ENCODE data around the gene PET100. TPM values are rescaled to one million over a fixed set of nuclear protein-coding genes. Genes with fewer than 3 reads are reported as not detected.

The PET100 gene
- total RNA-seq, 6 donors from 2014 or later = 21.3 to 133 (median 71.3) TPM

- peak in 1 of 2 donors; percentile 72 for DNase-seq
- ATAC-seq (ENCODE audit: low FRiP score in 2 of 2) = no peak
- WGBS, 2 donors = 87 to 95% methylated on average over 7 to 19 of the region's 20 CpGs
- H3K4me1 ChIP-seq = peaks cover 0 to 16% (median 3%) of the 10 kb centered on the region in 4 donors
- H3K27ac ChIP-seq = peak overlapping the region in 2 of 4 donors; percentile 40 to 63
- no peak overlapping the region for H3K4me3 ChIP-seq
- peaks cover 0 to 45% (median 21%) of the 10 kb centered on the region in 4 donors for H3K36me3 ChIP-seq
- TF ChIP-seq CTCF (IDR thresholded peaks at IDR 0.05) = no peak
- TF ChIP-seq POLR2A (IDR thresholded peaks at IDR 0.05) = no peak
- no peak for TF ChIP-seq EP300 (IDR thresholded peaks at IDR 0.05)
- no peak for TF ChIP-seq POLR2AphosphoS5 (IDR thresholded peaks at IDR 0.05)
- H3K27me3 ChIP-seq = no peaks in the 10 kb centered on the region
- H3K9me3 ChIP-seq = no peaks in the 10 kb centered on the region
Measured at GRCh38 chr19:7644550-7644877, 14.9 kb downstream of the PET100 start.

- 77 to 79% methylated on average over 5 to 10 of the region's 14 CpGs for WGBS, 2 donors
- Histone ChIP-seq H3K27me3 (no peaks in the 10 kb centered on the region), H3K4me1 (peaks cover 0 to 9% (median 3%) of the 10 kb centered on the region in 4 donors), H3K27ac (peak overlapping the region in 2 of 4 donors; percentile 40 to 63), H3K9me3 (no peaks in the 10 kb centered on the region), H3K36me3 (peaks cover 0 to 40% (median 19%) of the 10 kb centered on the region in 4 donors), H3K4me3 (no peak overlapping the region)
- TF ChIP-seq POLR2A (IDR thresholded peaks at IDR 0.05) (peak in 1 of 4 donors; percentile 16), EP300 (IDR thresholded peaks at IDR 0.05) (no peak)
- DNase-seq (peak in 1 of 2 donors; percentile 71), ATAC-seq (ENCODE audit: low FRiP score in 2 of 2) (peak; percentile 23)
Measured at GRCh38 chr19:7645163-7645562, 15.6 kb downstream of the PET100 start.

GRCh38 chr19:7645656-7646425 is 16.2 kb downstream of the PET100 start:
- H3K4me1 ChIP-seq = peaks cover 0 to 9% (median 3%) of the 10 kb centered on the region in 4 donors
- ATAC-seq (ENCODE audit: low FRiP score in 2 of 2) = no peak
- WGBS, 2 donors = 65 to 75% methylated on average over 20 of the region's 20 CpGs

GRCh38 chr19:7646426-7646700 is 16.8 kb downstream of the PET100 start:
- WGBS, 2 donors = 67 to 89% methylated on average over 2 to 8 of the region's 8 CpGs
- peak overlapping the region in 1 of 4 donors; percentile 7 for H3K4me3 ChIP-seq
- no peaks in the 10 kb centered on the region for H3K9me3 ChIP-seq
- no peaks in the 10 kb centered on the region for H3K27me3 ChIP-seq
- H3K4me1 ChIP-seq = peaks cover 0 to 9% (median 3%) of the 10 kb centered on the region in 4 donors
- H3K36me3 ChIP-seq = peaks cover 0 to 34% (median 19%) of the 10 kb centered on the region in 4 donors
- peak overlapping the region in 2 of 4 donors; percentile 40 to 63 for H3K27ac ChIP-seq
- no peak for ATAC-seq (ENCODE audit: low FRiP score in 2 of 2)
- no peak for DNase-seq
- TF ChIP-seq POLR2AphosphoS5 (IDR thresholded peaks at IDR 0.05) = no peak
- TF ChIP-seq EP300 (IDR thresholded peaks at IDR 0.05) = no peak
- no peak for TF ChIP-seq POLR2A (IDR thresholded peaks at IDR 0.05)
- no peak for TF ChIP-seq CTCF (IDR thresholded peaks at IDR 0.05)

More at GRCh38 chr19:7645656-7646425, 16.2 kb downstream of the PET100 start:
- Histone ChIP-seq H3K9me3 (no peaks in the 10 kb centered on the region), H3K27ac (peak overlapping the region in 2 of 4 donors; percentile 40 to 63), H3K27me3 (no peaks in the 10 kb centered on the region), H3K4me3 (peak overlapping the region in 1 of 4 donors; percentile 7), H3K36me3 (peaks cover 0 to 35% (median 19%) of the 10 kb centered on the region in 4 donors)
- TF ChIP-seq POLR2AphosphoS5 (IDR thresholded peaks at IDR 0.05) (no peak), POLR2A (IDR thresholded peaks at IDR 0.05) (no peak), CTCF (IDR thresholded peaks at IDR 0.05) (no peak), EP300 (IDR thresholded peaks at IDR 0.05) (no peak)
- peak in 1 of 2 donors; percentile 51 for DNase-seq

- peaks cover 0 to 16% (median 6%) of the 10 kb centered on the region in 4 donors for H3K4me1 ChIP-seq
- ATAC-seq (ENCODE audit: low FRiP score in 2 of 2) (no peak), DNase-seq (peak in 1 of 2 donors; percentile 84)
- H3K9me3 ChIP-seq = no peaks in the 10 kb centered on the region
- no peaks in the 10 kb centered on the region for H3K27me3 ChIP-seq
- H3K4me3 ChIP-seq = no peak overlapping the region
- peaks cover 0 to 31% (median 17%) of the 10 kb centered on the region in 4 donors for H3K36me3 ChIP-seq
- no peak overlapping the region for H3K27ac ChIP-seq
- TF ChIP-seq POLR2AphosphoS5 (IDR thresholded peaks at IDR 0.05) (no peak), CTCF (IDR thresholded peaks at IDR 0.05) (no peak), POLR2A (IDR thresholded peaks at IDR 0.05) (no peak), EP300 (IDR thresholded peaks at IDR 0.05) (no peak)
- 95% methylated on average over 23 of the region's 26 CpGs; no CpG with 5 or more reads in 1 of the 2 donors for WGBS, 2 donors
Measured at GRCh38 chr19:7647156-7647555, 17.6 kb downstream of the PET100 start.

All from upper lobe of left lung (tissue), 6 donors.